PC-9 (cell line): ENCODE results near the gene FOXN3.

Source experiments
- CTCF ChIP-seq: fragments of 200-600 bp; sonication (generic); conservative IDR thresholded peaks from 2 replicates; pipeline ENCODE4 v1.6.1; 2017; ENCODE audit warnings: mixed run types, antibody characterized with exemption, mild to moderate bottlenecking, moderate library complexity
- EZH2 ChIP-seq: fragments of 200-600 bp; sonication (generic); IDR thresholded peaks from 2 replicates; pipeline ENCODE4 v1.8.0; 2017; ENCODE audit warnings: antibody characterized with exemption, low read depth

- TF ChIP-seq CTCF (no peak), EZH2 (no peak)
These were observed 76.5 kb downstream of the FOXN3 start for GRCh38 chr14:89340200-89341181.
